HepG2 (cell line): ENCODE data around the gene KLHDC4.

ENCODE experiments used
- EP300 ChIP-seq, 3 experiments: sonication (generic) in 1 of 3; formaldehyde crosslinking in 1 of 3; IDR thresholded peaks; 2 replicates each; pipeline versions ENCODE4 v1.5.1 to v1.6.1; 2011 to 2020; ENCODE audit warnings: low read depth in 2 of 3, low read length in 2 of 3, borderline replicate concordance in 1 of 3, improper control_type of control experiment in 1 of 3, mild to moderate bottlenecking in 1 of 3, missing genetic modification reagents in 1 of 3, moderate library complexity in 1 of 3
- ERF ChIP-seq: IDR thresholded peaks from 2 replicates; pipeline ENCODE4 v1.6.1; 2018; ENCODE audit warnings: missing biosample characterization, missing genetic modification reagents
- RFX1 ChIP-seq: fragments of 450-650 bp; IDR thresholded peaks from 2 replicates; pipeline ENCODE4 v1.6.1; 2017
- ZNF333 ChIP-seq: sonication (generic); formaldehyde crosslinking; IDR thresholded peaks from 2 replicates; pipeline ENCODE4 v1.4.0; 2020; ENCODE audit warnings: mild to moderate bottlenecking, missing genetic modification reagents, borderline replicate concordance
- TF ChIP-seq, protein P1 (sequence below): sonication (generic); formaldehyde crosslinking; conservative IDR thresholded peaks from 2 replicates; pipeline ENCODE4 v1.4.0; 2020; ENCODE audit warnings: missing genetic modification reagents
- TF ChIP-seq, protein P2 (sequence below): sonication (generic); formaldehyde crosslinking; IDR thresholded peaks from 2 replicates; pipeline ENCODE4 v1.4.0; 2020; ENCODE audit warnings: missing genetic modification reagents
- TF ChIP-seq, protein P3 (sequence below): IDR thresholded peaks from 2 replicates; pipeline ENCODE4 v1.6.1; 2016; ENCODE audit warnings: mild to moderate bottlenecking, missing biosample characterization, missing genetic modification reagents

DNA sequence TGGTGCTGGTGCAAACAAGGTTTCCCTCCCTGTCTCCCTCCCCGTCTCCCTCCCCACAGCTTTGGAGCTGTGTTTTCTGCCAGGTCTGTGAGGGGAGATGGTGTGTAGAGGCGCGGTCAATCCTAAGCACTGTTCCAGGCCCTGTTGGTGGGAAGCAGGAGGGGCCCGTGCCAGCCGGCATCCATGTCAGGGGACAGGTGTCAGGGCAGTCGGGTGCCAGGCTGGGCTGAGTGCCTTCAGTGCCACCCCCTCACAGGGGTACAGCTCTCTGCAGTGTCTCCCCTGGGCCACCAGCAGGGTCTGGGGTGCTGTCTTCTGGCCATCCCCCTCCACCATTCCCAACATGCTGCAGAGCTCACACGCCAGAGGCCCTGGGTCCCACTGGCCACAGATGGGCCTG lies 73.6 kb downstream of the KLHDC4 start:
- TF ChIP-seq, protein P1, sequence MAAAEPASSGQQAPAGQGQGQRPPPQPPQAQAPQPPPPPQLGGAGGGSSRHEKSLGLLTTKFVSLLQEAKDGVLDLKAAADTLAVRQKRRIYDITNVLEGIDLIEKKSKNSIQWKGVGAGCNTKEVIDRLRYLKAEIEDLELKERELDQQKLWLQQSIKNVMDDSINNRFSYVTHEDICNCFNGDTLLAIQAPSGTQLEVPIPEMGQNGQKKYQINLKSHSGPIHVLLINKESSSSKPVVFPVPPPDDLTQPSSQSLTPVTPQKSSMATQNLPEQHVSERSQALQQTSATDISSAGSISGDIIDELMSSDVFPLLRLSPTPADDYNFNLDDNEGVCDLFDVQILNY (CRISPR knock-in tag) = no peak
- TF ChIP-seq, protein P2, sequence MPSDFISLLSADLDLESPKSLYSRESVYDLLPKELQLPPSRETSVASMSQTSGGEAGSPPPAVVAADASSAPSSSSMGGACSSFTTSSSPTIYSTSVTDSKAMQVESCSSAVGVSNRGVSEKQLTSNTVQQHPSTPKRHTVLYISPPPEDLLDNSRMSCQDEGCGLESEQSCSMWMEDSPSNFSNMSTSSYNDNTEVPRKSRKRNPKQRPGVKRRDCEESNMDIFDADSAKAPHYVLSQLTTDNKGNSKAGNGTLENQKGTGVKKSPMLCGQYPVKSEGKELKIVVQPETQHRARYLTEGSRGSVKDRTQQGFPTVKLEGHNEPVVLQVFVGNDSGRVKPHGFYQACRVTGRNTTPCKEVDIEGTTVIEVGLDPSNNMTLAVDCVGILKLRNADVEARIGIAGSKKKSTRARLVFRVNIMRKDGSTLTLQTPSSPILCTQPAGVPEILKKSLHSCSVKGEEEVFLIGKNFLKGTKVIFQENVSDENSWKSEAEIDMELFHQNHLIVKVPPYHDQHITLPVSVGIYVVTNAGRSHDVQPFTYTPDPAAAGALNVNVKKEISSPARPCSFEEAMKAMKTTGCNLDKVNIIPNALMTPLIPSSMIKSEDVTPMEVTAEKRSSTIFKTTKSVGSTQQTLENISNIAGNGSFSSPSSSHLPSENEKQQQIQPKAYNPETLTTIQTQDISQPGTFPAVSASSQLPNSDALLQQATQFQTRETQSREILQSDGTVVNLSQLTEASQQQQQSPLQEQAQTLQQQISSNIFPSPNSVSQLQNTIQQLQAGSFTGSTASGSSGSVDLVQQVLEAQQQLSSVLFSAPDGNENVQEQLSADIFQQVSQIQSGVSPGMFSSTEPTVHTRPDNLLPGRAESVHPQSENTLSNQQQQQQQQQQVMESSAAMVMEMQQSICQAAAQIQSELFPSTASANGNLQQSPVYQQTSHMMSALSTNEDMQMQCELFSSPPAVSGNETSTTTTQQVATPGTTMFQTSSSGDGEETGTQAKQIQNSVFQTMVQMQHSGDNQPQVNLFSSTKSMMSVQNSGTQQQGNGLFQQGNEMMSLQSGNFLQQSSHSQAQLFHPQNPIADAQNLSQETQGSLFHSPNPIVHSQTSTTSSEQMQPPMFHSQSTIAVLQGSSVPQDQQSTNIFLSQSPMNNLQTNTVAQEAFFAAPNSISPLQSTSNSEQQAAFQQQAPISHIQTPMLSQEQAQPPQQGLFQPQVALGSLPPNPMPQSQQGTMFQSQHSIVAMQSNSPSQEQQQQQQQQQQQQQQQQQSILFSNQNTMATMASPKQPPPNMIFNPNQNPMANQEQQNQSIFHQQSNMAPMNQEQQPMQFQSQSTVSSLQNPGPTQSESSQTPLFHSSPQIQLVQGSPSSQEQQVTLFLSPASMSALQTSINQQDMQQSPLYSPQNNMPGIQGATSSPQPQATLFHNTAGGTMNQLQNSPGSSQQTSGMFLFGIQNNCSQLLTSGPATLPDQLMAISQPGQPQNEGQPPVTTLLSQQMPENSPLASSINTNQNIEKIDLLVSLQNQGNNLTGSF = no peak
- no peak for TF ChIP-seq RFX1
- TF ChIP-seq, protein P3, sequence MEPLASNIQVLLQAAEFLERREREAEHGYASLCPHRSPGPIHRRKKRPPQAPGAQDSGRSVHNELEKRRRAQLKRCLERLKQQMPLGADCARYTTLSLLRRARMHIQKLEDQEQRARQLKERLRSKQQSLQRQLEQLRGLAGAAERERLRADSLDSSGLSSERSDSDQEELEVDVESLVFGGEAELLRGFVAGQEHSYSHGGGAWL = no peak
- TF ChIP-seq EP300 (IDR thresholded peaks at IDR 0.05; ENCODE audit: low read depth in 2 of 2, low read length in 2 of 2) = no peak
- TF ChIP-seq EP300 (CRISPR knock-in tag; IDR thresholded peaks at IDR 0.05; ENCODE audit: borderline replicate concordance) = no peak
- no peak for TF ChIP-seq ZNF333
- TF ChIP-seq ERF (CRISPR knock-in tag) = no peak
